SK-N-SH treated with all-trans-retinoic acid at 6 μM for 48 hours (cell line): ENCODE data around the gene RRH.

Experiments used
- ATAC-seq: fragments of 200-7000 bp; cut with Tn5 transposase; 3 replicates; pipeline ENCODE4 v1.9.1; 2020; ENCODE audit warnings: mild to moderate bottlenecking, moderate library complexity
- CREB5 ChIP-seq: fragments of 250-450 bp; sonication (Bioruptor Pico); IDR thresholded peaks from 2 replicates; pipeline ENCODE4 v1.5.1; 2020; ENCODE audit warnings: low read depth, mild to moderate bottlenecking, moderate library complexity
- CSDC2 ChIP-seq: fragments of 250-450 bp; sonication (Bioruptor Pico); IDR thresholded peaks from 2 replicates; pipeline ENCODE4 v1.5.0; 2020; ENCODE audit warnings: mild to moderate bottlenecking, moderate library complexity
- CSRNP3 ChIP-seq: fragments of 250-450 bp; sonication (Bioruptor Pico); IDR thresholded peaks from 2 replicates; pipeline ENCODE4 v1.5.1; 2021; ENCODE audit warnings: mild to moderate bottlenecking, moderate library complexity
- ESRRG ChIP-seq: fragments of 250-450 bp; sonication (Bioruptor Pico); IDR thresholded peaks from 2 replicates; pipeline ENCODE4 v1.6.1; 2021; ENCODE audit warnings: mild to moderate bottlenecking
- GLIS3 ChIP-seq: fragments of 250-450 bp; sonication (Bioruptor Pico); IDR thresholded peaks from 2 replicates; pipeline ENCODE4 v1.5.0; 2020; ENCODE audit warnings: mild to moderate bottlenecking, moderate library complexity
- ISL1 ChIP-seq: fragments of 250-450 bp; sonication (Bioruptor Pico); IDR thresholded peaks from 2 replicates; pipeline ENCODE4 v2.1.2; 2022; ENCODE audit warnings: mild to moderate bottlenecking, moderate library complexity
- OSR1 ChIP-seq: fragments of 250-450 bp; sonication (Bioruptor Pico); IDR thresholded peaks from 2 replicates; pipeline ENCODE4 v1.8.0; 2022; ENCODE audit warnings: moderate library complexity, mild to moderate bottlenecking, inconsistent platforms
- PATZ1 ChIP-seq: fragments of 250-450 bp; sonication (Bioruptor Pico); IDR thresholded peaks from 2 replicates; pipeline ENCODE4 v1.8.0; 2020; ENCODE audit warnings: mild to moderate bottlenecking, moderate library complexity, borderline replicate concordance
- PPARA ChIP-seq: fragments of 250-450 bp; sonication (Bioruptor Pico); IDR thresholded peaks from 2 replicates; pipeline ENCODE4 v1.5.0; 2020; ENCODE audit warnings: mild to moderate bottlenecking, borderline replicate concordance
- RARB ChIP-seq: fragments of 250-450 bp; sonication (Bioruptor Pico); IDR thresholded peaks from 2 replicates; pipeline ENCODE4 v1.8.0; 2021; ENCODE audit warnings: mild to moderate bottlenecking, moderate library complexity
- SNAI2 ChIP-seq: fragments of 250-450 bp; sonication (Bioruptor Pico); IDR thresholded peaks from 2 replicates; pipeline ENCODE4 v1.5.0; 2020; ENCODE audit warnings: mild to moderate bottlenecking, moderate library complexity
- TCF4 ChIP-seq: fragments of 250-450 bp; sonication (Bioruptor Pico); IDR thresholded peaks from 2 replicates; pipeline ENCODE4 v1.8.0; 2021; ENCODE audit warnings: mild to moderate bottlenecking, moderate library complexity, borderline replicate concordance
- TOX ChIP-seq: fragments of 250-450 bp; sonication (Bioruptor Pico); IDR thresholded peaks from 2 replicates; pipeline ENCODE4 v1.8.0; 2021; ENCODE audit warnings: mild to moderate bottlenecking, moderate library complexity, borderline replicate concordance
- TSHZ2 ChIP-seq: fragments of 250-450 bp; sonication (Bioruptor Pico); IDR thresholded peaks from 2 replicates; pipeline ENCODE4 v1.5.0; 2020; ENCODE audit warnings: mild to moderate bottlenecking, moderate library complexity
- ZFP30 ChIP-seq: fragments of 450-650 bp; formaldehyde crosslinking; IDR thresholded peaks from 2 replicates; pipeline ENCODE4 v1.5.0; 2022; ENCODE audit warnings: mild to moderate bottlenecking, moderate library complexity
- ZNF565 ChIP-seq: fragments of 450-650 bp; formaldehyde crosslinking; conservative IDR thresholded peaks from 2 replicates; pipeline ENCODE4 v1.5.0; 2020; ENCODE audit warnings: low read depth, mild to moderate bottlenecking, moderate library complexity
- ZNF8 ChIP-seq: fragments of 450-650 bp; formaldehyde crosslinking; IDR thresholded peaks from 2 replicates; pipeline ENCODE4 v1.5.0; 2020; ENCODE audit warnings: mild to moderate bottlenecking, moderate library complexity

RRH gene

GRCh38 chr4:109811707-109812106, 16.1 kb upstream of the RRH start:
- no peak for TF ChIP-seq ISL1 (CRISPR knock-in tag)
- no peak for TF ChIP-seq OSR1 (CRISPR knock-in tag)
- TF ChIP-seq PATZ1 (CRISPR knock-in tag), result no peak
- TF ChIP-seq TCF4 (CRISPR knock-in tag), result no peak
- TF ChIP-seq CSDC2 (CRISPR knock-in tag), result no peak
- TF ChIP-seq ZNF8 (CRISPR knock-in tag), result no peak
- ATAC-seq, result no peak

- peak; percentile 98 for ATAC-seq
These were observed 12.4 kb upstream of the RRH start, which contains the start of gene GAR1 for GRCh38 chr4:109815151-109816081. Gene GAR1 (plus strand): TSS chr4:109815762. CDS start chr4:109816165, 403 bp downstream.

GRCh38 chr4:109816082-109816442, 11.7 kb upstream of the RRH start:
- peak; percentile 4; the same call in 2 of the 3 replicates for ATAC-seq
- TF ChIP-seq PATZ1 (CRISPR knock-in tag) (no peak), CSDC2 (CRISPR knock-in tag) (no peak), ZNF8 (CRISPR knock-in tag) (no peak), CREB5 (CRISPR knock-in tag) (no peak), CSRNP3 (no peak), TOX (no peak), SNAI2 (no peak), RARB (CRISPR knock-in tag) (no peak), TSHZ2 (CRISPR knock-in tag) (no peak), PPARA (no peak), OSR1 (CRISPR knock-in tag) (no peak), ESRRG (CRISPR knock-in tag) (no peak), GLIS3 (CRISPR knock-in tag) (no peak), ZNF565 (no peak), TCF4 (CRISPR knock-in tag) (no peak)
- TF ChIP-seq, all 23 proteins: peak for 0

More at GRCh38 chr4:109815151-109816081, 12.4 kb upstream of the RRH start, which contains the start of gene GAR1:
- TF ChIP-seq CREB5 (CRISPR knock-in tag) (no peak), CSDC2 (CRISPR knock-in tag) (0 out of 2 replicates have a peak, but pooled peaks have one; percentile 51), ZFP30 (no peak)
